GM18526 (cell line): ENCODE data around the gene GDF2.

Source experiments
- POLR2A ChIP-seq: IDR thresholded peaks from 3 replicates; pipeline ENCODE4 v1.6.1; 2011; ENCODE audit not compliant: insufficient read length; ENCODE audit errors: extremely low read depth

Gene GDF2

DNA sequence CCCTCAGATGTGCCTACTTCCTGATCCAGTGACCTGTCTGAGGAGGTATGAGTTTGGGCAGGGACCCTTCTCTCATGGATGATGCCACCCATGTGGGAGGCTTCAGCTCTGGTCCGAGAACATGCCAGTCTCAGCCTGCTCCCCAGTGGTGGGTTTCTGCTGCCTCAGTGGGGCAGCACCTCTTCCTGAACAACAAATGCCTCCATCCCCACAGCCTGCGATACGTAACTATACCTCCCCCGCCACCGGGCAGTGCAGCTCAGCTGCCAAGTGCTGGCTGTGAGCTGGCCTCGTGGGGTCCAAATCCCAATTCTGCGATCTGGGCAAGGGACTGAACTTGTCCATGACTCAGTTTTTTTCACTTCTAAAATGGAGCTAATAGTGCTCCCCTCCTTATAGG lies 19.1 kb upstream of the GDF2 start:
- no peak for TF ChIP-seq POLR2A

DNA sequence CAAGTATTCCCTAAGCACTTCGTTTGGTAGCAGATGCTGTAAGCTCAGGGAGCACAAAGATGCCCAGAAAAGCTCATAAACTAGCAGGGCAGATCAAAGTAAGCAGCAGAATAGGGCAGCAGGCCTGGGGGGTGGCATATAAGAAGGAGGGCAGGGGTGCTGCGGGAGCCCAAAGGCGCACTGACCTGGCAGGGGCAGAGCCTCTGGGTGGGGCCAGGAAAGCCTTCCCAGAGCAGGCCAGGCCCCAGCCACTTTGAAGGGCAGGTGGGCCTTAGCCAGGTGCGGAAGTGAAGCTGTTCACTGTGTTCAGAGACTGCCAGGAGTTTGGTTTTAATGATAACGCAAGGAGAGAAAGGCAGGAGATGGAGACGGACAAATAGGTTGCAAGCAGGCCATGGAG lies 18.4 kb upstream of the GDF2 start:
- TF ChIP-seq POLR2A: no peak

DNA sequence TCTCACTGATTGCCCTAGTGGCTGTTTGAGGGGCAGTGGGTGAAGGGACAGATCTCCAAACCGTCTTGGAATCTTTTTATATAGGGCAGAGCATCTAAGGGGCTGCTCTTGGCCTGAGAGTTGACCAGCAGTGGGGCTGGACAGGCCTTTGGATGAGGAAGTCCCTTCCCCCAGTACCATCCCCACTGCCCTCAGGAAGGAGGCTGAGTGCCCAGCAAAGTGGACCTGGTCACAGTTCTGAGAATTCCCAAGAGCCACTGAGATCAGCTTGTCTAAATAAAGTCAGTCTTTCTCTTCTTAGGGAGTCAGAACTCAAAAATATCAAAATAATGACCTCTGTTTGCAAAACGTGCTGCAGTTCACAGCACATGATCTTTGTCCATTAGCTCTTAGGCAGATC lies 16.7 kb upstream of the GDF2 start:
- no peak for TF ChIP-seq POLR2A

DNA sequence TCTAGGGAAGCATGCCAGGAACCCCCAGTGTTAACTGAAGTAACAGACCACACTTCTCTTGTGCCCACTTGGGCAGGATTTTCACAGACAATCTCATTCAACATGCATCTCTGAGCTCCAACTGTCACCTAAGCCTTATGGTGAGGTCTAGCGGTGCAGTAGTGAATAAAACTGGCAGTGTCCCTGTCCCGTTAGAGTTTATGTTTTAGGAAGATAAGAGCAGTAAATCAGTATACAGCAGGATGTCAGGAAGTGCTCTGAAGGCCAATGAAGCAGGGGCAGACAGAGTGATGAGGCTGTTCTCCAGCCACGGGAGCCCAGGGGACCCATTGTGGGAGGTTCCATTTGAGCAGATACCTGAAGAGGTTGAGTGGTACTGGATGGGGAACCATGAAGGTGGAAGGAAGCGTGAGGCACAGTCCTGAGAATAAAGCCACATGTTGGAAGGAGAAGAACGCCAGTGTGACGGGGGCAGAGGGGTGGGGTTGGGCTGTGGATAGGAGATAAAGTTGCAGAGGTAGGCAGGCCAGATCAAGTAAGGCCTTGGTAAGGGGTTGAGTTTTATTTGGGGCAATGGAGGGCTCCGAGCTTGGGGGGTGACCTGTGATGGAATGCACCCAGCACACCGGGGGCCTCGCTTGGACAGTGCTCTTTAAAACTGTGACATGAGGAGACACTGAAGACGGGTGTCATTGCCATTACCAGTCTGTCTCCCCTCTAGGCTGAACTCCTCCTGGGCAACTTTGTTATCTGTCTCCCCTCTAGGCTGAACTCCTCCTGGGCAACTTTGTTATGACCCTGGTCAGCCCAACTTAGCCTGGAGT lies 15.7 kb upstream of the GDF2 start:
- no peak for TF ChIP-seq POLR2A

DNA sequence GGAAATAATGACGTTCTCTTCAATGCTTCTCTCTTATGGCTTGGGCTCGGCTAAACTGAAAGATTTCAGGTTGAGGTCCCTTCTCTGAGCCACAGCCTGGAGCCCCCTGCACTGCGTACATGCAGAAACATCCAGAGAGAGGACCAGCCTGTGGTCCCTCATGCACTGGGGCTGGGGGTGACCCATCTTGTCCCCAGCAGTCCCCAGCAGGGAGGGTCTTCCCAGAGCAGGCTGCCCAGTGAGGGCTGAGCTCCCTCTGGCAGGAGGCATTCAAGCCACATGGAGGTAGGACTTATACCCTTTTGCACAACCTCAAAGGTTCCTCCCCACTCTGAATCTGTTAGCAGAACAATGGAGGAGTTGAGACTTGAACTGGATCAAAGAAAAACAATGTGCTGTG lies 14.9 kb upstream of the GDF2 start:
- TF ChIP-seq POLR2A: no peak

DNA sequence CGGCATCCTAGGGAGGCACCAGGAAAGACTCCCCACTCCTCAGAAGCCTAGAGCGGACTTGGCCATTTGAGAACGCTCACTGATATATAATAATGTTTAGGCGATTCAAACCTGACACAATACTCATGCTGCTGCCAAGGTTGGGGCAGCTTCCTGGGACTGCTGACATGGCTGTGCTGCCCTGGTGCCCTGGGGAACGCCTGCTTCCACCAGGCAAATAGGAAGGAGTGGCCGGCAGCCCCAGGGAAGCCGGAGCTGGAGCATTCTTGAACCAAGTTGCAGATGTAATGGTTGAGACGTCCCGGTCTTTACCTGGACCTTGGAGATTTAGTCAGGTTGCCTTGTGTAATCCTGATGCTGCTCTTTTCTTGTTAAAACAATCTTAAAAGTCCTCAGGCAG lies 13.5 kb upstream of the GDF2 start:
- TF ChIP-seq POLR2A: no peak

DNA sequence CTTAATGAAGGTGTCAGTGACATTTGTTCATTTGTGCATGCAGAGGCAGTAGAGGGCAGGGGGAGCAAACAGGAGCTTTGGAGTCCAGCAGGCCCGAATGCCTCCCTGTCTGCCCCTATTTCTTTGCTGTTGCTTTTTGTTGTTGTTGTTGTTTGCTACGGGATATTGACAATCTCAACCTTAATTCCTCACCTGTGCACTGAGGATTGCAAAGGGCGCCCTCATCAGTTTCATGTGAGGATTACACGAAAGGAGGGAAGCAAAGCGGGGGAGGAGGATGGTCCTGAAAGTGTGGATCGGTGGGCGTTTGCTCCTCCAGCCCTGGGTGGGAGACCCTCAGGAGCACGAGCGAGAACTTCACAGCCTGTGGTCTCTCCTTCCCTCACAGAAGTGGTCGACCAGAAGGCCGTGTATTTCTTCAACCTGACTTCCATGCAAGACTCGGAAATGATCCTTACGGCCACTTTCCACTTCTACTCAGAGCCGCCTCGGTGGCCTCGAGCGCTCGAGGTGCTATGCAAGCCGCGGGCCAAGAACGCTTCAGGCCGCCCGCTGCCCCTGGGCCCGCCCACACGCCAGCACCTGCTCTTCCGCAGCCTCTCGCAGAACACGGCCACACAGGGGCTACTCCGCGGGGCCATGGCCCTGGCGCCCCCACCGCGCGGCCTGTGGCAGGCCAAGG lies 12.7 kb upstream of the GDF2 start:
- no peak for TF ChIP-seq POLR2A

DNA sequence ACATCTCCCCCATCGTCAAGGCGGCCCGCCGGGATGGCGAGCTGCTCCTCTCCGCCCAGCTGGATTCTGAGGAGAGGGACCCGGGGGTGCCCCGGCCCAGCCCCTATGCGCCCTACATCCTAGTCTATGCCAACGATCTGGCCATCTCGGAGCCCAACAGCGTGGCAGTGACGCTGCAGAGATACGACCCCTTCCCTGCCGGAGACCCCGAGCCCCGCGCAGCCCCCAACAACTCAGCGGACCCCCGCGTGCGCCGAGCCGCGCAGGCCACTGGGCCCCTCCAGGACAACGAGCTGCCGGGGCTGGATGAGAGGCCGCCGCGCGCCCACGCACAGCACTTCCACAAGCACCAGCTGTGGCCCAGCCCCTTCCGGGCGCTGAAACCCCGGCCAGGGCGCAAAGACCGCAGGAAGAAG lies 12.2 kb upstream of the GDF2 start:
- TF ChIP-seq POLR2A: no peak

DNA sequence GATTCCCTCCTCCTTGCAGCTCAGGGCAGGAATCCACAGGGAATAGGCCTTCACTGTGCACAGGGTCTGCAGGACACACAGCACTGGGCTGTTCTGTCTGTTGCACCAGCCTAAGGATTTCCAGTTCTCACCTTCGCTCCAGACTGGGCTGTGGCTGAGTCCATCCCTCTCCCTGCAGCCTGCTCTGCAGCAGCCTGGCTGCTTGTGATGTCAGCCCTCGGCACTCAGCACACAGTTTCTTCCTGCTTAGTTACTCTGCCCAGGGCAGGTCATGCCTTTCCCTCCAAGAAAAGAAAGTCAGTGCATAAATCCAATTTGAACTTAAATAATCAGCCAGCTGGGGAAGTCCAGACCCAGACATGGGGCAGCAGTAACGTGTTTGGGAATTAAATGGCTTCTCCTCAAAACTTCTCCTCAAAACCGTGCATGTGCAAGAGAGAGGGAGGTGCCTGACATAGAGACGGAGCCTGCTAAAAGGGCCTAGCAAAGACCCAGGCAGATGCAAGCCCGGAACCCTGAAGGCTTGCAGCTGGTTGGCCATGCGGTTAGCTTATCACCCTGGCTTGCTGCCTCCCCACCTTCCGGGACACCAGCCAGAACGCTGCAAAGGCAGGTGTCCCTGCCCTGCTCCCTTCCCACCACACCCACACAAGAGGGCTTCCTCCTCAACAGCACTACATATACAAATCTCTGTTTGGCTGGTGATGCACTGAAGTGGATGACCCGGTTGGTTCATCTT lies 10.9 kb upstream of the GDF2 start:
- no peak for TF ChIP-seq POLR2A

DNA sequence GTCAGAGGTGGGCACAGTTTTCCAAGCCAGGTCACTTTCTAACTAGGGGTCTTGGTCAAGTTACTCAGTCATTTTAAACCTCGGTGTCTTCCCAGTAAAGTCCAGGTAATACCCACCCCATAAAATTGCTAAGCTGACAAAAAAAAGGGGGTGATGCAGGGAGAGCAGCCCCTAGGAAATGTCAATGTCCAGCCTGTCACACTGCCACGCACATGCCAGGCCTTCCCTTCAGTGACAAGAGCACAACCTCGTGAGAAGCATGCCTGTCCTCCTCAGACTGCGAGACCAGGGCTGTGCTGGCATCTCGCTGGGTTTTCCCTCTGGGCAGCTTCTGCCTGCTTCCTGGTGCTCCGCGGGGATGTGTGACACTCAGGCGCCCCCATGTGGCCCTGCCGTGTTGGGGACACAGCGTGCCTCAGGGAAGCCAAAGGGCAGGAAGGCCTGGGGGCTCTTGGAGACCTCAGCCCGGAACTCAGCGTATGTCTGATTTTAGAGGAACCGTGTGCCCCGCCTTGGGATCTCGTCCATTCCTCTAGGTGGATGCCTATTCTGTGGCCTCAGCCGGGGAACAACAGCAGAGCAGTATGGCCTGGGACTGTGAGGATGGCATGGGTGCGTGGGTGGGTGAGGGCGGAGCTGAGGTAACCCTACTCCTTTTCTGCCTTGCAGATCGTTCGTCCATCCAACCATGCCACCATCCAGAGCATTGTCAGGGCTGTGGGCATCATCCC lies 10.2 kb upstream of the GDF2 start:
- no peak for TF ChIP-seq POLR2A

DNA sequence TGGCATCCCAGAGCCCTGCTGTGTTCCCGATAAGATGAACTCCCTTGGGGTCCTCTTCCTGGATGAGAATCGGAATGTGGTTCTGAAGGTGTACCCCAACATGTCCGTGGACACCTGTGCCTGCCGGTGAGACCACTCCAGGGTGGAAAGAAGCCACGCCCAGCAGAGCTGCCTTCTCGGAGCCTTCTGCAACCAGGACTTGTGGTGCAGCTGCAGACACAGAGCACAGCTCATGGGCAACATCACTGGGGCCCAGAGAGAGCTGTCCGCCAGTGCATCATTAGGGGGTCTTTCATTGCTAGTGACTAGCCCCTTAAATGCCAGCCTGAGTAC lies 9.6 kb upstream of the GDF2 start:
- no peak for TF ChIP-seq POLR2A

DNA sequence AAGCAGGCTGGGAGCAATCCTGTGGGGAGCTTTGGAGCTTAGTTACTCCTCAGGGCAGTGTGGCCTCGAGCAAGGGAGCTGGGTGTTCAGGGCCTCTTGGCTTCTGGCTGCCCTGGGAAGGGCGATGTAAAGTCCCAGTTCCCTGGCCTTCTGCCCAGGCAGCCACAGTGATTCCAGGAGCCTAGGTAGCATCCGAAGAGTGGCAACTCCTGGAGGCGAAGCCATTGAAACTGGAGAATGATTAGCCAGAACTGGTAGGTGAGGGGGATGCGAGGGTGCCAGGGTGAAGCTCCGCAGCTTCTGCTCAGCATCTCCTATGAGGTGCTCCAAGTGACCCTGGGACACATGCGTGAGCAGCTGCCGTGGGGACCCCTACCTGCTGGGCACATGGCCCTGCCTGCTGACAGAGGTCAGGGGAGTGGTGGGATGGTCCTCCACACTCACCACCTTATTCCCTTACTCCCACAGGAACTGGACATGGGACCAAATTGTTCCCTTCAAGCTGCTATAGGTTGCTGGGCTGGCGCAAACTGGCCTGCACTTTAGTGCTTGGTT lies 7.8 kb upstream of the GDF2 start:
- no peak for TF ChIP-seq POLR2A

DNA sequence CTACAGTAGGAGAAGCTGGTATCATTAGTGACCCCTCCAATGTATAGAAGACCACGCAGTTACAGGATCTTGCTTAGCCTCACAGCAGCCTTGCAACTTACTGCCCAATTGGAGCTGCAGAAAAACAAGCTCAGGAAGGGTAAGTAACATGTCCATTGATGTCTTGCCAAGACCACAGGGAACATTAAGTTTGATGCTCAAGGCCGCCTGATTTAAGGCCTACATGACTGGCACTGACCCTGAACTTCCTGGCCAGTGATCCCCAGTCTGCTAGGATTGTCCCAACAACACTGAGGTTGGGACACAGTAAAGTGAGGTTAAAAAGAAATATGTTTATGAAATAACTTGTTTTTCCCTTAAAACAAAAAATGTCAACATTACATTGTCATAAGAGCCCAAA lies 6.8 kb upstream of the GDF2 start:
- TF ChIP-seq POLR2A: no peak

DNA sequence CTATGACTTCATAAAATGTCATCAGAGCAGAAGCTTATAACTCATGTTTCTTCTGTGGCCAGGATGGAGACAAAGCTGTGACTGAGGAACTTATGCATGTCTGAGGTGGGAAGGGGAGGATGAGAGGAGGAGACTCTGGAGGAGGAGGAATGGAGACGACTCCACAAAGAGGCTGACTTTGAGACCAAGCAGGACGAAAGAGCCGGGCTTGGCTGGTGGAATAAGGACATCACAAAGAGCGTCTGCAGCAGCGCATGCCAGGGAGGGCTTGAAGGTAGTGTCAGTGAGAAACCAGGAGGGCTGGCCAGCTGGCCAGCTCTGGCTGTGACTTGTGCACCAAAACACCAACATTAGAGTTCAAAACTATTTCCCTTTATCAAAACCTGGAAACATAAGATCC lies 6.1 kb upstream of the GDF2 start:
- no peak for TF ChIP-seq POLR2A

DNA sequence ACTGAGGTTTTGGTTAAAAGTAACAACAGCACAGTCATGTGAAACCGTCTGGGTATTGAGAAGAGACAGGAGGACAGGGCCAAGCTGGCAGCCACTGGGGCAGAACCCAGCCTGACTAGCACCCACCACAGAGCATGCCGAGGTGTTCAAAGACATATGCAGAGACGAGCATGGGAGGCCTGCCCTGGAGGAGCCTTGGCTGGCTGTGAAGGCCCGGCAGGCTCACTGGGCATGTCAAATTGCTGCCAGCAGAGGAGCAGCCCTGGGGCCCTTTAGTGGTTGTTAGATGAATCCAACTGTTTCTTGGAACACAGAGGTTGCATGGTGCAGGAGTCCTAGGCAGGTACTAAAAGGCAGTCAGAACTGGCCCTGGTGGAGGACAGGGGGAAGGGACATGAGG lies 5.0 kb upstream of the GDF2 start:
- no peak for TF ChIP-seq POLR2A
